Muscle layer of duodenum (tissue), 2 donors: ENCODE results near the gene AGO3.
"Not testable (repeated sequence)": the region's sequence is repeated elsewhere in the genome, so short reads cannot be mapped to it uniquely, and the experiment has no call there.

Experiments
- H3K27ac ChIP-seq: one replicate; pipeline ENCODE4 v1.7.0; 2013; ENCODE audit warnings: mild to moderate bottlenecking, low read length
- H3K27me3 ChIP-seq: one replicate; pipeline ENCODE4 v1.7.0; 2013; ENCODE audit warnings: low read depth, mild to moderate bottlenecking, control low read depth, low read length
- H3K36me3 ChIP-seq, 2 donors: one replicate each; pipeline ENCODE4 v1.7.0; 2013; ENCODE audit warnings: low read length in 2 of 2, control low read depth in 1 of 2, mild to moderate bottlenecking in 1 of 2; ENCODE audit not compliant: insufficient read depth in 2 of 2, control insufficient read depth in 1 of 2
- H3K4me1 ChIP-seq, 2 donors: one replicate each; pipeline ENCODE4 v1.7.0; 2013; ENCODE audit warnings: low read length in 2 of 2, mild to moderate bottlenecking in 2 of 2, control low read depth in 1 of 2, moderate library complexity in 1 of 2; ENCODE audit not compliant: insufficient read depth in 2 of 2, control insufficient read depth in 1 of 2
- H3K4me3 ChIP-seq, 2 donors: one replicate each; pipeline ENCODE4 v1.7.0; 2013; ENCODE audit warnings: low read length in 2 of 2, low read depth in 1 of 2, mild to moderate bottlenecking in 1 of 2
- H3K9me3 ChIP-seq, 2 donors: one replicate each; pipeline ENCODE4 v1.7.0; 2013; ENCODE audit warnings: low read length in 2 of 2, control low read depth in 1 of 2, mild to moderate bottlenecking in 1 of 2; ENCODE audit not compliant: control insufficient read depth in 1 of 2
- donor health status: healthy.

Gene AGO3

GRCh38 chr1:35958558-35958957, 27.7 kb downstream of the AGO3 start:
- H3K27me3 ChIP-seq = no peaks in the 10 kb centered on the region
- no peaks in the 10 kb centered on the region for H3K4me1 ChIP-seq
- no peaks in the 10 kb centered on the region for H3K9me3 ChIP-seq
- no peak overlapping the region for H3K27ac ChIP-seq
- no peak overlapping the region for H3K4me3 ChIP-seq
- H3K36me3 ChIP-seq = no peaks in the 10 kb centered on the region

- no peaks in the 10 kb centered on the region for H3K4me1 ChIP-seq
- H3K4me3 ChIP-seq = no peak overlapping the region
- no peaks in the 10 kb centered on the region for H3K9me3 ChIP-seq
- H3K27me3 ChIP-seq = no peaks in the 10 kb centered on the region
- no peak overlapping the region for H3K27ac ChIP-seq
- no peaks in the 10 kb centered on the region for H3K36me3 ChIP-seq
Observed at GRCh38 chr1:35959304-35959703, 28.4 kb downstream of the AGO3 start.

GRCh38 chr1:35962952-35963351, 32.0 kb downstream of the AGO3 start:
- Histone ChIP-seq H3K4me3 (no peak overlapping the region), H3K4me1 (no peaks in the 10 kb centered on the region), H3K9me3 (no peaks in the 10 kb centered on the region), H3K27me3 (no peaks in the 10 kb centered on the region), H3K36me3 (peaks cover 0 to 3% of the 10 kb centered on the region in 2 donors), H3K27ac (no peak overlapping the region)

- H3K4me1 ChIP-seq, H3K9me3 ChIP-seq, H3K27ac ChIP-seq, H3K27me3 ChIP-seq, H3K4me3 ChIP-seq: not testable (repeated sequence)
- peaks cover 7 to 15% of the 10 kb centered on the region in 2 donors for H3K36me3 ChIP-seq
Observed at GRCh38 chr1:35964277-35964676, 33.4 kb downstream of the AGO3 start.

- Histone ChIP-seq H3K9me3 (no peaks in the 10 kb centered on the region), H3K36me3 (peaks cover 21 to 31% of the 10 kb centered on the region in 2 donors), H3K27me3 (no peaks in the 10 kb centered on the region), H3K4me3 (no peak overlapping the region), H3K27ac (no peak overlapping the region), H3K4me1 (no peaks in the 10 kb centered on the region)
Observed at GRCh38 chr1:35968396-35968795, 37.5 kb downstream of the AGO3 start.

- H3K36me3 ChIP-seq = peaks cover 25 to 50% of the 10 kb centered on the region in 2 donors
- H3K4me3 ChIP-seq = no peak overlapping the region
- no peaks in the 10 kb centered on the region for H3K4me1 ChIP-seq
- no peaks in the 10 kb centered on the region for H3K27me3 ChIP-seq
- no peak overlapping the region for H3K27ac ChIP-seq
- no peaks in the 10 kb centered on the region for H3K9me3 ChIP-seq
Observed at GRCh38 chr1:35971601-35972000, 40.7 kb downstream of the AGO3 start.

GRCh38 chr1:35972631-35973030, 41.7 kb downstream of the AGO3 start:
- not testable (repeated sequence) for H3K4me1 ChIP-seq, H3K27ac ChIP-seq, H3K9me3 ChIP-seq, H3K4me3 ChIP-seq, H3K27me3 ChIP-seq
- H3K36me3 ChIP-seq = peaks cover 25 to 50% of the 10 kb centered on the region in 2 donors

- Histone ChIP-seq H3K4me3 (no peak overlapping the region), H3K4me1 (no peaks in the 10 kb centered on the region), H3K27ac (no peak overlapping the region), H3K9me3 (no peaks in the 10 kb centered on the region), H3K36me3 (peaks cover 4 to 26% of the 10 kb centered on the region in 2 donors), H3K27me3 (no peaks in the 10 kb centered on the region)
Observed at GRCh38 chr1:35980090-35980489, 49.2 kb downstream of the AGO3 start.

- Histone ChIP-seq H3K27ac (no peak overlapping the region), H3K9me3 (no peaks in the 10 kb centered on the region), H3K27me3 (no peaks in the 10 kb centered on the region), H3K4me1 (no peaks in the 10 kb centered on the region), H3K4me3 (no peak overlapping the region), H3K36me3 (peaks cover 10 to 13% of the 10 kb centered on the region in 2 donors)
Observed at GRCh38 chr1:35988237-35988636, 57.3 kb downstream of the AGO3 start.

- Histone ChIP-seq H3K27ac (no peak overlapping the region), H3K4me3 (no peak overlapping the region), H3K36me3 (peaks cover 5 to 17% of the 10 kb centered on the region in 2 donors), H3K4me1 (no peaks in the 10 kb centered on the region), H3K9me3 (no peaks in the 10 kb centered on the region), H3K27me3 (no peaks in the 10 kb centered on the region)
Observed at GRCh38 chr1:36006941-36007500, 76.1 kb downstream of the AGO3 start.

- no peak overlapping the region for H3K4me3 ChIP-seq
- no peaks in the 10 kb centered on the region for H3K27me3 ChIP-seq
- H3K4me1 ChIP-seq = no peaks in the 10 kb centered on the region
- H3K36me3 ChIP-seq = peaks cover 5 to 19% of the 10 kb centered on the region in 2 donors
- H3K9me3 ChIP-seq = no peaks in the 10 kb centered on the region
- H3K27ac ChIP-seq = no peak overlapping the region
Observed at GRCh38 chr1:36007741-36008140, 76.8 kb downstream of the AGO3 start.

- no peak overlapping the region for H3K27ac ChIP-seq
- no peaks in the 10 kb centered on the region for H3K4me1 ChIP-seq
- peaks cover 10 to 19% of the 10 kb centered on the region in 2 donors for H3K36me3 ChIP-seq
- H3K9me3 ChIP-seq = no peaks in the 10 kb centered on the region
- no peaks in the 10 kb centered on the region for H3K27me3 ChIP-seq
- no peak overlapping the region for H3K4me3 ChIP-seq
Observed at GRCh38 chr1:36008546-36009197, 77.8 kb downstream of the AGO3 start.
